ENCODE results near the gene MAGEB18. TPM values are rescaled to one million over a fixed set of nuclear protein-coding genes. Genes with fewer than 3 reads are reported as not detected.

The MAGEB18 gene
- total RNA-seq (2021; fragmentation: NEBNext Ultra II Directional; extraction: Animal tissue kit (Norgen Biotek cat#: 25700)): not detected in 2 replicates
- not detected in 2 replicates for polyA plus RNA-seq (2011; rRNA removed)
- polyA plus RNA-seq (2011; cell fraction: cytosol; rRNA removed): not detected
- polyA plus RNA-seq (2011; cell fraction: nucleus; rRNA removed): not detected
- polyA plus RNA-seq (2012, experiment 1 of 2): not detected in 4 replicates
- not detected for polyA plus RNA-seq (2012, experiment 2 of 2)
- not detected for polyA plus RNA-seq (2013, experiment 1 of 2)
- not detected for polyA plus RNA-seq (2013, experiment 2 of 2)
- not detected in 2 replicates for polyA minus RNA-seq (2011; rRNA and poly(A)+ RNA removed)
- polyA minus RNA-seq (2011; cell fraction: cytosol; rRNA and poly(A)+ RNA removed): not detected
- not detected for polyA minus RNA-seq (2011; cell fraction: nucleus; rRNA and poly(A)+ RNA removed)
- long read RNA-seq, experiment 1: 0 reads
- long read RNA-seq, experiment 2: 0 reads

DNA sequence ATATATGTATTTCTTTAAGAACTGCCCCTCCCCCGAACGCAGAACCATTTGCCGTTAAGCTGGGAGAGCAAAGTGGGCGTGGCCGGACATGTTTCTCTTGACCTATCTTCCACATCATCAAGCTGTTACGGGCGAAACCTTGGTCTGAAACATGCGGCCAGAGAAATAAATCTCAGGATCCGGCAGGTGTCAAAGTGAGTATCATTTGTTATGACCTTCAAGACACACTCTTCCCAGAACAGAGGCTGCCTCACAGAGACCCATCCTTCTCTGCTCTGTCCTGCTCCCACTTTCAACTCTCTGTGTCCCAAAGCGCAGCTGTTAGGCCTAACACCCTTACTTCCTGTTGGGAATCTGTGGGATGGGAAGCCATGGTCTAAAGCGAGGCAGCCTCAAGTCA lies at the start of gene MAGEB18:
MAGEB18 (plus strand) TSS at position 70 of the 400 bp plus-strand sequence. CDS start 643 bp downstream, outside the sequence.
- Histone ChIP-seq H3K4me3 (ENCODE audit: extremely low read depth in 1 of 4, insufficient read depth in 2 of 4, low read depth in 3 of 4, low read length in 4 of 4) (no peak within 1 kb of the TSS), H3K4ac (replicated peaks; ENCODE audit: insufficient read length, low read depth, low read length) (no peak within 1 kb of the TSS), H4K8ac (ENCODE audit: extremely low read depth, insufficient read depth, low read length) (no peak within 1 kb of the TSS), H3K9ac (replicated peaks in 1 of 4; ENCODE audit: extremely low read depth in 1 of 4, low read depth in 3 of 4, low read length in 3 of 4) (no peak within 1 kb of the TSS), H3K4me1 (replicated peaks in 1 of 4; ENCODE audit: control insufficient read depth in 3 of 4, insufficient read depth in 4 of 4, low read length in 3 of 4) (no peaks in the 10 kb centered on the region), H3K27me3 (replicated peaks in 1 of 4; ENCODE audit: control insufficient read depth in 3 of 4, extremely low read depth in 1 of 4, insufficient read depth in 3 of 4, low read length in 3 of 4) (no peaks in the 10 kb centered on the region), H3K56ac (replicated peaks; ENCODE audit: insufficient read length, low read depth, low read length) (no peak within 1 kb of the TSS), H4K91ac (replicated peaks; ENCODE audit: insufficient read length, low read length) (no peak within 1 kb of the TSS), H3K18ac (ENCODE audit: extremely low read depth, low read length) (no peak within 1 kb of the TSS), H2AFZ (ENCODE audit: low read length) (no peak within 1 kb of the TSS), H3K79me1 (ENCODE audit: low read depth, low read length) (no peaks in the 10 kb centered on the region), H3K23me2 (ENCODE audit: low read depth, low read length) (no peaks in the 10 kb centered on the region), H3K27ac (ENCODE audit: low read depth, low read length) (no peak within 1 kb of the TSS), H2BK12ac (ENCODE audit: low read depth, low read length) (no peak within 1 kb of the TSS), H3K9me3 (ENCODE audit: insufficient read depth in 2 of 2, low read depth in 1 of 2, low read length in 1 of 2) (no peaks in the 10 kb centered on the region), H2AK5ac (ENCODE audit: low read depth, low read length) (no peak within 1 kb of the TSS), H4K5ac (ENCODE audit: insufficient read length, low read depth, low read length) (no peak within 1 kb of the TSS), H3K4me2 (ENCODE audit: insufficient read depth in 1 of 2, low read depth in 2 of 2, low read length in 2 of 2) (no peak within 1 kb of the TSS), H2BK20ac (ENCODE audit: low read length) (no peak within 1 kb of the TSS), H3K79me2 (ENCODE audit: control insufficient read depth in 1 of 2, insufficient read depth in 2 of 2, low read length in 2 of 2) (no peaks in the 10 kb centered on the region), H4K20me1 (replicated peaks in 1 of 2; ENCODE audit: control insufficient read depth in 1 of 2, insufficient read depth in 2 of 2, low read length in 2 of 2) (no peaks in the 10 kb centered on the region), H3K14ac (ENCODE audit: insufficient read length) (no peak within 1 kb of the TSS), H2BK15ac (ENCODE audit: low read length) (no peak within 1 kb of the TSS), H3K36me3 (ENCODE audit: control insufficient read depth in 2 of 4, insufficient read depth in 4 of 4, low read length in 3 of 4) (no peaks in the 10 kb centered on the region), H3K23ac (ENCODE audit: insufficient read length) (no peak within 1 kb of the TSS), H2BK120ac (replicated peaks; ENCODE audit: low read depth, low read length) (no peak within 1 kb of the TSS), H2BK5ac (ENCODE audit: low read depth, low read length) (no peak within 1 kb of the TSS)
- WGBS, 2 experiments (ENCODE audit: extremely low coverage in 1 of 2, insufficient coverage in 1 of 2, insufficient read length in 1 of 2, insufficient replicate concordance in 2 of 2, low coverage in 1 of 2, low lambda C conversion rate in 2 of 2, missing lambda C conversion rate in 1 of 2): 100% methylated on average over 6 of the region's 11 CpGs; no CpG with 5 or more reads in 1 of the 2 experiments
- DNase-seq (ENCODE audit: low read depth in 1 of 2, low spot score in 2 of 2): no peak
- POLR2A ChIA-PET (ENCODE audit: partially characterized antibody): no interaction called here
- no peak for FAIRE-seq
- CTCF ChIA-PET (ENCODE audit: partially characterized antibody): interaction anchor here (0.6 kb wide), 1 partner anchor 58 kb away, joined by 3 read pairs; no protein-coding TSS in a partner anchor
- TF ChIP-seq SIX5 (IDR thresholded peaks at IDR 0.05; ENCODE audit: low read depth, low read length): no peak
- no peak for TF ChIP-seq NANOG (IDR thresholded peaks at IDR 0.05; ENCODE audit: insufficient read depth, low read depth, low read length, poor library complexity, severe bottlenecking)
- no peak for TF ChIP-seq RFX5 (IDR thresholded peaks at IDR 0.05; ENCODE audit: borderline replicate concordance, low read depth, low read length)
- TF ChIP-seq BACH1 (IDR thresholded peaks at IDR 0.05; ENCODE audit: low read length): no peak
- no peak for TF ChIP-seq SP2 (IDR thresholded peaks at IDR 0.05; ENCODE audit: low read length)
- TF ChIP-seq ASH2L (IDR thresholded peaks at IDR 0.05; ENCODE audit: low read length): no peak
- TF ChIP-seq CTBP2 (IDR thresholded peaks at IDR 0.05; ENCODE audit: borderline replicate concordance, insufficient read depth, insufficient read length, low read length): no peak
- no peak for TF ChIP-seq SIN3A (conservative IDR thresholded peaks at IDR 0.05 in 1 of 2, IDR thresholded peaks at IDR 0.05 in 1 of 2; ENCODE audit: low read depth in 1 of 2, low read length in 2 of 2)
- TF ChIP-seq FOSL1 (IDR thresholded peaks at IDR 0.05; ENCODE audit: insufficient read depth, low read depth, low read length): no peak
- TF ChIP-seq, protein P1, sequence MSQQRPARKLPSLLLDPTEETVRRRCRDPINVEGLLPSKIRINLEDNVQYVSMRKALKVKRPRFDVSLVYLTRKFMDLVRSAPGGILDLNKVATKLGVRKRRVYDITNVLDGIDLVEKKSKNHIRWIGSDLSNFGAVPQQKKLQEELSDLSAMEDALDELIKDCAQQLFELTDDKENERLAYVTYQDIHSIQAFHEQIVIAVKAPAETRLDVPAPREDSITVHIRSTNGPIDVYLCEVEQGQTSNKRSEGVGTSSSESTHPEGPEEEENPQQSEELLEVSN (IDR thresholded peaks at IDR 0.05): no peak
- no peak for TF ChIP-seq EGR1 (IDR thresholded peaks at IDR 0.05; ENCODE audit: borderline replicate concordance, low read depth, low read length)
- no peak for TF ChIP-seq POLR2A (IDR thresholded peaks at IDR 0.05; ENCODE audit: control extremely low read depth in 1 of 2, low read depth in 2 of 2, low read length in 2 of 2)
